Superior temporal gyrus (tissue), 1 donor: ENCODE results near the gene MSH6.
A peak's percentile ranks its signal among the peaks of the same experiment; 100 is the strongest.

Source experiments
- DNase-seq: peaks from one replicate; pipeline ENCODE4 v3.0.0-alpha.2; 2016; ENCODE audit errors: extremely low spot score

Gene MSH6

DNA sequence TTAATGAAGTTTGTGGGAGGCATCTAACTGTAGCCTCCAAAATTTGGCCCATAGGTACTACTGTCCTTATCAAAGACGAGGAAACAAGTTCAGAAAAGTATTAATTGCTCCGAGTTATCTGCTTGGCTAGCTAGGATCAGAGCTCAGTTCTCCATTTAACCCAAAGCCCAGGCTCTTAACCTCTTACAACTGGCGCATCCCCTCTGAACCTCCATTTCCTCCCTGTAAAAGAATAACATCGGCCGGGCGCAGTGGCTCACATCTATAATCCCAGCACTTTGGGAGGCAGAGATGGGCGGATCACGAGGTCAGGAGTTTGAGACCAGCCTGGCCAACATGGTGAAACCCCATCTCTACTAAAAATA, 3.5 kb upstream of the MSH6 start:
- DNase-seq = no peak

DNA sequence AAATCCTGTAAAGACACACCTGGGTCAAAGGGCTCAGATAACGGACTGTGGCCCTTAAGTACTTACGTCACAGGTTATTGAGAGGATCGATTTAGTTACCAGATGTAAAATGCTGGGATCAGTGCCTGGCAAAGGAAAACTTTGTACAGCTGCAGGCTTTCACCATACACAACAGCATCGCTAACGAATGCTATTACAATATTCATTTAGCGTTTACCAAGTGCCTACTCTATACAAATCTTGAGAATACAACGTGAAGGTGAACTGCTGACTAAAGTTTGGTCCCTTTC, 619 bp upstream of the MSH6 start:
- DNase-seq = peak; percentile 70

DNA sequence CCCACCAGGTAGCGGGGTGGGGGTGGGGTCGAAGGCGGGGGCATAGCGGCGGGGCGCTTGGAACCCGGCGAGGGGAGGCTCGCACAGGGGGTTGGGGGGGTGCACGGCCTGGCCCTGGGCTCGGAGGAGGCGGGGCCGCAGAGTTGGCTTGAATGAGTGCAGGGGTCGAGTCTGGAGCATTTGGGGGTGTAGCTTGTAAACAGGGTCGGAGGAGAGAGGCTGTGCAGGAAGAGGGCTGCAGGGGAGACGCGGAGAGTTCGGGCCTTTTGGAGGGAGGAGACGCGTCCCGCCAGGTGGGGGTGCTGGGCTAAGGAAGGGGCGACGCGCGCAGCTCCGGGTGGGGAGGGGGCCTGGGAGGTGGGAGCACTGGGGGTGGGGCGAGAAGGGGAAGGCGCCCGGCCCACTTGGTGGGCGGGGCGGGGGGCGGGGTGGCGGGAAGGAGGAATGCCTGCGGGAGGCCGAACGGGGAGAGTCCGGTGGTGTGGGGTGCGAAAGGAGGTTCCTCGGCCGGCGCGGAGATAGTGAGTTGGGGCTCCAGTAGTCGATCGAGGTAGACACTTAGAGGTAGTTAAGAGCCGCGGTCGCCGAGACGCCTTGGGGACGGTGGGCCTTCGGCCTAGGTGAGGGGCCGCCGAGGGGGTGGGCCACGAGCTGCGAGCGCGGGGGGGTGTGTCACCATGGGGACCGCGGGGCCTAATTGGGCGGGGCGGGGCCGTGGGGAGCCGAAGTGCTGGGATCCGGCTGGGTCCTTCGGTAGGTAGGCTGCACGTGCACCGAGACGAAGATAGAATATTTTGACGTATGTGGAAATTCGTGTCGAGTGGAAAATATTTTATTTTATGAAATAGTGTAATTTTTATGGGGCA, 774 bp downstream of the MSH6 start:
- DNase-seq = peak; percentile 19

DNA sequence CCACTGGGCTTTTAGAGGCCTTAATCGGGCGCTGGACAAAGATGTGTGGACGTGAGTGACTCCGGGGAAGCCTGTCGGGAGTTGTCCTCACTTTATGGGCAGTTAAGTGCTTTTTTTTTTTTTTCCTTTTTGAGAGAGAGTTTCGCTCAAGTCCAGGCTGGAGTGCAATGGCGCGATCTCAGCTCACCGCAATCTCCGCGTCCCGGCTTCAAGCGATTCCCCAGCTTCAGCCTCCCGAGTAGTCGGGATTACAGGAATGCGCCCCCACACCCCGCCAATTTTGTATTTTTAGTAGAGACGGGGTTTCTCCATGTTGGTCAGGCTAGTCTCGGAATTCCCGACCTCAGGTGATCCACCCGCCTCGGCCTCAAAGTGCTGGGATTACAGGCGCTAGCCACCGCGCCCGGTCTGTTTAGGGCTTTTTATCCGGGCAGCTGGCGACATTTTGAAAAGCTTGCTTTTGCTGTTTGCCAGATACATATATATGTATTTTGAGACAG, 1.5 kb downstream of the MSH6 start:
- DNase-seq = peak; percentile 18

DNA sequence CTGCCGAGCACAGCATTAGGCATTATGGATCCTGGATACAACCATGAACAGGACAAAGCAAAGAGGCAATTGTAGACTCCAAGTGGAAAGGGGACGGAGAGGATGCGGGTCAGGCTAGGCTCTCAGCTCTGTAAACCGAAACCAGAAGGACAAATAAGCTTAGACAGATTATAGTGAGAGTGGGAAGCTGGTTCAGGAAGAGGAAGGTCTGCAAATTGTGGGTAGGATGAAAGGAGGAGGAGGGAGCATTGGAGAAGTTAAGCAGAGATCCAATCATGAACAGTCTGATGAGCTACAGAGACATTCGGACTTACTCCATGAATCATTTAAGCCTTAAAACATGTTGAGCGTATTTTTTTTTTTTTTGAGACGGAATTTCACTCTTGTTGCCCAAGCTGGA, 3.0 kb downstream of the MSH6 start:
- no peak for DNase-seq

DNA sequence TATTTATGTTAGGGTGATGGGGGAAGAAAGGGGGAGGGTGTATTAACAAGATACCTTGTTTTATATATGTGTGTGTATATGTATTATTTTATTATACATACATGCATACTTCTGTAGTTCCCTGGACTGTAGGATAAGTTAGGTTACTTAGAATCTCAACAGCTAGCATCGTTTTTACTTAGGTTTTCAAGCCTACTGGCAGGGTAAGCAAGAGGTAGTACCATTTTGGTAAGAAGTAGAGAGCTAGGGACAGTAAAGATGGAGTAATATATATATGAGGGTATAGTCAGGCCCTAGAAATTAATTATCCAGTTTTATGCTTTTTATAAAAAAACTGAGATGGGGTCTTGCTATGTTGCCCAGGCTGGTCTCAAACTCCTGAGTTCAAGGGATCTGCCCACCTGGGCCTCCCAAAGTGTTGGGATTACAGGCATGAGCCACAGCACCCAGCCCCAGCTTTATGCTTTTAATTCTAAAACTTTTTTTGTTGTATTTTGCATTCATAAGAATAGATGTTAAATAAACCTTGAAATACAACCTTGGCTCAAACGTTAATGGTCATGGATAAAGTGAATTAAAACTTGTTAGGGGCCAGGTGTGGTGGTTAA, 13.2 kb downstream of the MSH6 start:
- DNase-seq = no peak

DNA sequence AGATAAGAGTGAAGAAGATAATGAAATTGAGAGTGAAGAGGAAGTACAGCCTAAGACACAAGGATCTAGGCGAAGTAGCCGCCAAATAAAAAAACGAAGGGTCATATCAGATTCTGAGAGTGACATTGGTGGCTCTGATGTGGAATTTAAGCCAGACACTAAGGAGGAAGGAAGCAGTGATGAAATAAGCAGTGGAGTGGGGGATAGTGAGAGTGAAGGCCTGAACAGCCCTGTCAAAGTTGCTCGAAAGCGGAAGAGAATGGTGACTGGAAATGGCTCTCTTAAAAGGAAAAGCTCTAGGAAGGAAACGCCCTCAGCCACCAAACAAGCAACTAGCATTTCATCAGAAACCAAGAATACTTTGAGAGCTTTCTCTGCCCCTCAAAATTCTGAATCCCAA, 15.7 kb downstream of the MSH6 start:
- no peak for DNase-seq

DNA sequence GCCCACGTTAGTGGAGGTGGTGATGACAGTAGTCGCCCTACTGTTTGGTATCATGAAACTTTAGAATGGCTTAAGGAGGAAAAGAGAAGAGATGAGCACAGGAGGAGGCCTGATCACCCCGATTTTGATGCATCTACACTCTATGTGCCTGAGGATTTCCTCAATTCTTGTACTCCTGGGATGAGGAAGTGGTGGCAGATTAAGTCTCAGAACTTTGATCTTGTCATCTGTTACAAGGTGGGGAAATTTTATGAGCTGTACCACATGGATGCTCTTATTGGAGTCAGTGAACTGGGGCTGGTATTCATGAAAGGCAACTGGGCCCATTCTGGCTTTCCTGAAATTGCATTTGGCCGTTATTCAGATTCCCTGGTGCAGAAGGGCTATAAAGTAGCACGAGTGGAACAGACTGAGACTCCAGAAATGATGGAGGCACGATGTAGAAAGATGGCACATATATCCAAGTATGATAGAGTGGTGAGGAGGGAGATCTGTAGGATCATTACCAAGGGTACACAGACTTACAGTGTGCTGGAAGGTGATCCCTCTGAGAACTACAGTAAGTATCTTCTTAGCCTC, 16.2 kb downstream of the MSH6 start:
- no peak for DNase-seq

DNA sequence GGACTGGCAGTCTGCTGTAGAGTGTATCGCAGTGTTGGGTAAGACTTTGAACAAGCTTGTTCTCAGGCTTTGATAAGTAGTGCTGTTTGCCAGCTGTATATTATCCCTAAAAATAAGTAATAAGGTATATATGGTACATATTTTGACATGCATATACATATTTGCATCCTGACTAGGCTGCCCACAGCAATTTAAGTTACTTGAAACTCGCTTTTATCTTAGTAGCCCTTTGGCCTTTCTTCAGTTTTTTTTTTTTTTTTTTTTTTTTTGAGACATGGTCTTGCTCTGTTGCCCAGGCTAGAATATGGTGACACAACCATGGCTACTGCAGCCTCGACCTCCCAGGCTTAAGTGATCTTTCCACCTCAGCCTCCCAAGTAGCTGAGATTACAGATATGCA, 18.2 kb downstream of the MSH6 start:
- no peak for DNase-seq

DNA sequence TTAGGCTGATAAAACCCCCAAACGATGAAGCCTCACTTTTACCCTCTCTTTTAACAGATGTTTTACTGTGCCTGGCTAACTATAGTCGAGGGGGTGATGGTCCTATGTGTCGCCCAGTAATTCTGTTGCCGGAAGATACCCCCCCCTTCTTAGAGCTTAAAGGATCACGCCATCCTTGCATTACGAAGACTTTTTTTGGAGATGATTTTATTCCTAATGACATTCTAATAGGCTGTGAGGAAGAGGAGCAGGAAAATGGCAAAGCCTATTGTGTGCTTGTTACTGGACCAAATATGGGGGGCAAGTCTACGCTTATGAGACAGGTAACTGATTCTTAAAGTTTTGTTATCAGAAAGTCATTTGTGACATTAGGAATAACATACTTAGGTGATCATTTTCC, 20.4 kb downstream of the MSH6 start:
- no peak for DNase-seq

DNA sequence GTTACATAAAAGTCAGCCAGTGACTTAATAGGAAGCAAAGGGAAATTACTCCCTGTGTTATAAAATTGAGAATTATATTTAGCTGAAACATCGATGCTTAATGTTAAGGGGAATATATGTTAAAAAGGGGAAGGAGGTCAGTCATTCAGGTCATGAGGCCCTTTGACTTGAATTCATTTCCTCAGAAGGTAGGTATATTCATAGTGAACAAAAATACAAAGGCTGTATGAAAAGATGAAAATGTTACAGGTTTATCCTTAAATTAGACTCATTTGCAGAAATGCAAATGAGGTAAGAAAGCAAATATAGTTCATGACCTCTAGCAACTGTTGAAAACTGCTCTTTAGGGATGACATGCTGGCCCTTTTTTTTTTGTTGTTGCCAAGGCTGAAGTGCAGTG, 20.8 kb downstream of the MSH6 start:
- no peak for DNase-seq

DNA sequence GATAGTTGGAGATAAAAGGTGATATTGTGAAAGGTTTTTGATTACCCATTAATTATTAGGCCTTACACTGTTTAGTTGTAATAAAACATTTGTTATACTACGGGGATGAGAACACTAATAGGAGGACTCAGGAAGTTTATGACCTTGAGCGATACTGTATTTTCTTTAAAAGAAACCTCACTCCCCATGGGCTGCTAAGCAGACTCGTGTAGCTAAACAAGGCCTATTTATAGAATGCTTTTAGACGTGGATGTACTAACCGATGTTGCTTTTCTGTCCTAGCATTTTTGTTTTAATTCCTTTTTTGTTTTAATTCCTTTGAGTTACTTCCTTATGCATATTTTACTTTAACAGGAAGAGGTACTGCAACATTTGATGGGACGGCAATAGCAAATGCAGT, 22.9 kb downstream of the MSH6 start:
- no peak for DNase-seq

DNA sequence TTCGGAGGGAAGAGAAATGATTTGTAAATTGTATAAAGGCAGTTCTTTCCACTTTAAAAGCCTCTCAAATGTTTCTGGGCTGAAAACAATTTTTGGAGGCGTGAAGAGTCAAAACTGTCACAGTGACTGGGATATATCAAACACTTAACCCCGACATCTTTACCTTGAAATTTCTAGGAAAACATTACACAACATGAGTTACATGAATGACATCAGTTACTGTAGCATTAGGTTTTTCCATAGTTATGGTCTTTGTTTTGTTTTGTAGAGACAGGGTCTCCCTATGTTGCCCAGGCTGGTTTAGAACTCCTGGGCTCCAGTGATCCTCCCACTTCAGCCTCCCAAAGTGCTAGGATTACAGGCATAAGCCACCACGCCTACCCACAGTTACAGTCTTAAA, 25.7 kb downstream of the MSH6 start:
- no peak for DNase-seq

DNA sequence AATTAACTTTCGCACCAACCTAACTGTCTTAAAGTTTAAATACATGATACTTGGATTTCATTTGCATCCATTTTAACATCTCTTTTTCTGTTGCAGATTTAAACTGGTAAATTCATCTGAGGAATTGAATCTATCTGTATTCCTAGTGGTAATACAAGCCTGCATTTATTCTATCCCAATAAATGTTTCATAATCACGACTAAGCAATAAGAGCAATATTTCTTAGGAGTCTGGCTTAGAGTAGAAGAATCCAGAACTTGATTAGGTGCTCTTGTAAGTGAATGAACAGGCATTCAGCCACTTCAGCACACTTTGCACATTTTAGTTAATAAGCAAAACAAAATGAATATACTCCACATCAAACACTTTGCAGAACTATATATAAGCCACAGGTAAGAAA, 27.0 kb downstream of the MSH6 start:
- DNase-seq = no peak

DNA sequence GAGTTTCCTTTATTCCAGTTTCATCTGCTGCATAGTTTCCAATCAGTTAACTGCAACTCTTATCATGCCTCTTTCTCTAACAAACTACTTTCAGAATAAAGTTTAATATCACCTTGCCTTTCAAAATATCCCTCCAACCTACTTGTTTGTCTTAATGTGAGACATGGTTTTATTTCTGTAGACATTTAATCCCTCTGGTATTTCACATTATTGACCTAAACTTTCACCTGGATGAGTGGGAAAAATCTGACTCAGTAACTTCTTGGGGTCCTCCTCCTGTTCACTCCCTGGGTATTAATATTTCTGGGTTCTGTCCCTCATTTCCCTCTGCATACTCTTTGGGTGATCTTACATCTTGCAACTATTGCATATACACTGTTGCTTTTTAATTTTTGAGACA, 27.9 kb downstream of the MSH6 start:
- no peak for DNase-seq

DNA sequence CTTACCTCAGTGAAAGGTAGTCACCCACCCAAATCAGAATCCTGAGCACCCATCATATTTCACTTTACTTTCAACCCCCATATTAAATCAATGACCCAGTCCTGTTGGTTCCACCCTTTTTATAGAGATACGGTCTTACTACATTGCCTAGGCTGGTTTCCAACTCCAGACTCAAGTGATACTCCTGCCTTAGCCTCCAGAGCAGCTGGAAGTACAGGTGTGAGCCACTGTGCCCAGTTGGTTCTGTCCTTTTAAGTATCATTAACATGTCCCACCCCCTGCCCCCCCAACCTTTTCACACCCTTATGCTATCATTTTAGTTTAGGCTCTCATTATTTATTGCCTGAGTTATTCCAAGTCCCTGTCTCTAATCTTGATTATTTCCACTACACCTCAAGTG, 28.7 kb downstream of the MSH6 start:
- DNase-seq = no peak

DNA sequence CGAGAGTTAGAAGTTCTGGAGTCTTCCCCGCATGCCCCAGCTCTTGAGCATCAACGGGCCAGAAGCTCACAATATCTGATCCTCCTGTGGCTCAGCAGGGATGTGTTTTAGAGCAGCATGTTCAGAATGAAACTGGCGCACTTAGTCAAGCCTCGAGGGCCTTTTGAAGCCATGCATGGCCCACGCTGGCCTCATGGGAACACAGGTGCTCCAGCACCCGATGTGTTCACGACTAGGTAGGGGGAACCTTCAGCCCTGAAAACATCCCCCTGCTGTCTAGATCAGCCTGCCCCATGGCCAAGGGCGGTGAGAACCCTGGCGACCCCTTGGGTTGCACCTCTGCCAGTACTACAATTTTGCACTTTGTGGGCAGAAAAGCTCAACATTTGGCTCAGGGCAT, 32.8 kb downstream of the MSH6 start:
- no peak for DNase-seq

DNA sequence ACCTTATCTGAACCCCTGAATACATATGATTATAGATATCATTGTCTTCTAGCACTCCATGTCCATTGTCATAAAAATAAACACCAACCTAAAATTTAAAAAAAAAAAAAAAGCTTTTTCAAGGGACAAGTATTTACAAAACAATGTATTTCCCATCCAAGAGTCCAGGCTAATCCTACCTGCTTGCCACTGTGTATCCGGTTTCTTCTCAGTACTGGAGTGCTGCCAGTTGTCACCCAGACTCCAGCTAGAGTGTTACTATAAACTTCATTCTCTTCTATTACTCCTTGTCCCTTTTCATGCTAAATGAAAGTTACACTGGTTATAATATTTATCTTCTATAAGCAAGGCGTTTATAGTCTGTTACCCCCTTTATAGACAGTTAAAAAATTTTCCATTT, 35.8 kb downstream of the MSH6 start:
- no peak for DNase-seq

DNA sequence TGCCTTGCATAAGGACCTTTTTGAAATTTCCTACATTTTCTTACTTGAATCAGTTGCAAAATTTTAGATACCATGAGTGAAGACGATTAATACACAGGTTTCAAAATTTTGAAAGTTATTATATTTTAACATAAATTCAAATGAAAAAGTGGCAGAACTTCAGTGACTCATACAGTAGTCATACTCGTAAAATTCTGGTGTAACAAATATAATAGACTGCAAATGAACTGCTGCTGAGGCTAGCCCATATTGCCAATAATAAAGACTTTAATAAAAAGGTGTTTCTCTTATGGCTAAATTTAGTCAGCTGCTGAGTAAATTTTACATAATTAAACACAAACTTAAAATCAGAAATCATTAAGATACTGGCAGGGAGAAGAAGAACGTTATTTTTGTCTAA, 36.9 kb downstream of the MSH6 start:
- DNase-seq = no peak

DNA sequence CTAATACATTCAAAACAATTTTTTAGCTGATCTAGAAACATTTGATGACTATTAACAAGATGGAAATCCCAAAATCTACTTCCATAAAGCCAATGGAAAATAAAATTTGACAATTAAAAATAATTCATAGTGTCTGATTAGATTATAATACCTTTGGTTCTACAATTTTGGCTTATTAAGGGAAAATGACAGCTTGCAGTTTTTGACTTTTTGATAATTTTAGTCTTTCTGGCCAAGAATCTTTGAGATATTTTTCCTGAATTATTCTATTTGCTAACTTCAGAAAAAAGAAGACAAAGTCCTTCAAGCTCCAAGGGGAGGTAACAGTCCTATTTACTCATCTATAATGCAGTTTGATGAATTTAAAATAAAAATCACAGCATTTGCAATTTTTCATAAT, 39.6 kb downstream of the MSH6 start:
- DNase-seq = no peak

DNA sequence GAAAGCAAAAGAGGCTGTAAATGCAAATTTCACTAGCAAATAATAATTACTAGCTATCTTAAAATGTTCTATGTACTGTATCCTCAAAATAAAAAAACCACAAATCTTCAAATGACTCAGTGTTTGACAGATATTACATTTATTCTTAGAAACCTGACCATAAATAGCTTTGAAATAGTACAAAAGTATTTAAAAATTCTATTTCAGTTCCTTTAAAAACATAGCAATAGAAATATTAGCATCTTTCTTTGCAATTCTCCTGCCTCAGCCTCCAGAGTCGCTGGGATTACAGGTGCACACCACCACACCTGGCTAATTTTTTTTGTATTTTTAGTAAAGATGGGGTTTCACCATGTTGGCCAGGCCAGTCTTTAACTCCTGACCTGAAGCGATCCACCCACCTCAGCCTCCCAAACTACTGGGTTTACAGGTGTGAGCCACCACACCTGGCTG, 50.6 kb downstream of the MSH6 start:
- no peak for DNase-seq

DNA sequence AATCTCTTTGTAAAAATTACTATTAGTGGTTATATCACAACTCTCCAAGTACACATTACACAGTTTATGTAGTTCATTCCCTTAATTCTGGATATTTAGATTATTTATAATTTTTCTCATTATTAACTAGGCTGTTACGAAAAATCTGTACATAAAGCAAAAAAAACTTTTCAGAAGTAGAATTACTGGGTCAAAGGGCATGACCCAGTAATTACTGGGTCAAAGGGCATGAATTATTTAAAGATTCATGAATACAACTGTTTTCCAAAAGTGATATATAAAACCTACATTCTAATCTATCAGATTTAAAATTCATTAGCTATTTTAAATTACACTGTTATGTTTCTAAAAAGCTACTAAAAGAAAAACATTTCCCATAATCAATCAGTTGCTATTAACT, 55.3 kb downstream of the MSH6 start:
- DNase-seq = no peak

DNA sequence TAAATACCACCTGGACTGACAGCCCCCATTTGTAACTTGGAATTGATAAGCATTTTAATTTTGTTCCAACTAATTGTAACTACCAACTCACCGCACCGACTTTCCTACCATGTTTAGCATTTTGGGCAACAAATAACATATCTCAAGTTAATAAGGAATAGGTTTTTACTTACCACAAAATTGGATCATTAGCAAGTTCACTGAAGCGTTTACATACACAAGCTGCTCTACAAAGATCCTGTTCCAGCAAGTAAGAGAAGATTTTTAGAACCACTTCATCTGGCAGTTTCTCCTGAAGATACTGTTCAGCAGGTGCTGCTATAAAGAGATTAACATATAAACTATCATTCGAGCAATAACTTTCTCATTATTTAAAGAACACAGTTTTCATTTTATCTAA, 55.7 kb downstream of the MSH6 start:
- DNase-seq = no peak
